ENCODE data around the gene MAMSTR. TPM values are rescaled to one million over a fixed set of nuclear protein-coding genes. Genes with fewer than 3 reads are reported as not detected.

Gene MAMSTR
- total RNA-seq, 1 experiment from 2014 or later: 0.16 TPM

DNA sequence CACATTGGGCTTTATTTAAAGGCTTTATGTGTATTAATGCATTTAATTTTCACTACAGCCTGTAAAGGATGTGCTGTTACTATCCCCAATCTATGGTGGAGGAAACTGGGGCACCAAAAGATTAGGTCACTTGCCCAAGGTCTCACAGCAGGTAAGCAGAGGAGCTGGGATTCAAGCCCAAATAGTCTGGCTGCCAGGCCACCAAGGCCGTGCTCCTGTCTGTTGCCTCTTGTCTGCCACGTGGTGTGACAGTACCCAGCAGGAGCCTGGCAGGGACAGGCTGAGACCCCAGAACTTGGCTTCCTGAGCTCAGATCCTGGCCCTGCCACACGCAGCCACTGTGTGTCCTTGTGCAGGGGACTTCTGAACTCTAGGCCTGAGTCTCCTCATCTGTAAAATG lies 51.2 kb downstream of the MAMSTR start:
- Histone ChIP-seq H3K4me1 (replicated peaks) (no peaks in the 10 kb centered on the region), H3K27ac (no peak overlapping the region), H3K9me3 (replicated peaks) (no peaks in the 10 kb centered on the region), H3K36me3 (no peaks in the 10 kb centered on the region), H3K4me3 (no peak overlapping the region), H3K27me3 (replicated peaks) (no peaks in the 10 kb centered on the region)
- DNase-seq (ENCODE audit: low read depth in 1 of 2, low spot score in 2 of 2): no peak

DNA sequence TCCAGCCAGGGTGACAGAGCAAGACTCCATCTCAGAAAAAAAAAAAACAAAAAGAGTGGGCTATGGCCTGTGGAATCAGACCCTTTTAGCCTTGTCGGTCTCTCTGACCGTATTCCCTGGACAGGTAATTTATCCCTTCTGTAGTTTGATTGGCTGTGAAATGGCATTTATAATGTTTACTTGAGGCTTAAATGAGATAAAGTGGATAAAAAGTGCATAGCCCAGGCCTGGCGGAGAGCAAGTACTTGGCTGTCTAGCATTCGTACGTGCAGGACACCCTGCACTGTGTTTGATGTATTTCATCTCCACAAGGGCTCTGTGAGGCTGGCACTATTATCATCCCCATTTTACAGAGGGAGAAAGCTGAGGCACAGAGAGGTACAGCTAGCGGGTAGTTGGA lies 53.7 kb downstream of the MAMSTR start:
- DNase-seq (ENCODE audit: low read depth in 1 of 2, low spot score in 2 of 2): no peak
- Histone ChIP-seq H3K4me3 (no peak overlapping the region), H3K9me3 (replicated peaks) (no peaks in the 10 kb centered on the region), H3K27ac (no peak overlapping the region), H3K36me3 (no peaks in the 10 kb centered on the region), H3K4me1 (replicated peaks) (0 out of 2 replicates have a peak, but pooled peaks cover under 1% of the 10 kb centered on the region), H3K27me3 (replicated peaks) (no peaks in the 10 kb centered on the region)

DNA sequence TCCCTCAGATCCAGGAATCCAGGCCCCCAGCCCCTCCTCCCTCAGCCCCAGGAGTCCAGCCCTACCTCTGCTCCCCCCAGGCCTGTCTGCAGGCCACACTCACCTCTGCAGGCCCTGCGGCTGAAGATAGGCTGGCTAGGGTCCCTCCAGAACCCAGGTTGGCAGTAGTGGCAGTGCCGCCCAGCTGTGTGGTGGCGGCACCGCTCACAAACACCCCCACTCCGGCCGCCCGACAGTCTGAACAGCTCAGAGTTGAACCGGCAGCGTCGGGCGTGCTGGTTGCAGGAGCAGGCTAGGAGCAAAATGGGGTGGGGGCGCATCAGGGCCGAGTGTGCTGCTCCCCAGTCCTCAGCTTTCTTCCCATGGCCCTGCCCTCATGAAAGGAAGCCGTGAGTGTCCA lies 55.0 kb downstream of the MAMSTR start:
- no peak overlapping the region for H3K27ac ChIP-seq
- no peak overlapping the region for H3K4me3 ChIP-seq
- no peaks in the 10 kb centered on the region for H3K9me3 ChIP-seq (replicated peaks)
- 0 out of 2 replicates have a peak, but pooled peaks cover 3% of the 10 kb centered on the region for H3K4me1 ChIP-seq (replicated peaks)
- H3K27me3 ChIP-seq (replicated peaks): no peaks in the 10 kb centered on the region
- no peaks in the 10 kb centered on the region for H3K36me3 ChIP-seq
- no peak for DNase-seq (ENCODE audit: low read depth in 1 of 2, low spot score in 2 of 2)

DNA sequence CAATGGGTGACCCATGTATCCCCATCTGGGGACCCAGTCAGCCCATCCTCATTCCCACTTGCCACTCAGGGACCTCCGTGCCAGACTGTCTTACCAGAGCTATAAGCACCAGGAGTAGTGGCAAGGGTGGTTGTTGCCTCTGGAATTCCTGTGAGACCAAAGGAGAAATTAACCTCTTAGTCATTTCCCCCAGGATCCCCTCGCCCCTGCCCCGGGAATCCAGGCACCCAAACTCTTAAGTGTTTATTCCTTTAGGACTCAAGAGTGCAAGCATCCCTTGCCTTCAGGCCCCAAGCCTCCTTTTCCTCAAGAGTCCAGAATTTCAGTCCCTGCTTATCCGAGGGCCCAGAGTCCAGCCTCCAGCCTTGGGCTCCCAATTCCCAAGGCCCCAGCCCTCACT lies 55.9 kb downstream of the MAMSTR start:
- H3K27ac ChIP-seq: no peak overlapping the region
- H3K27me3 ChIP-seq (replicated peaks): no peaks in the 10 kb centered on the region
- H3K4me1 ChIP-seq (replicated peaks): 0 out of 2 replicates have a peak, but pooled peaks cover 3% of the 10 kb centered on the region
- no peaks in the 10 kb centered on the region for H3K9me3 ChIP-seq (replicated peaks)
- H3K4me3 ChIP-seq: no peak overlapping the region
- DNase-seq (ENCODE audit: low read depth in 1 of 2, low spot score in 2 of 2): no peak
- H3K36me3 ChIP-seq: no peaks in the 10 kb centered on the region

Other genes with a start within 250 kb of the MAMSTR start
- not detected in 2 replicates for gene LMTK3, start 207.9 kb downstream of the MAMSTR start, total RNA-seq (2014; rRNA removed; shearing (Covaris generic))
- 0.37 and 1.1 TPM in 2 replicates for gene SULT2B1, start 167.6 kb downstream of the MAMSTR start, total RNA-seq (2014; rRNA removed; shearing (Covaris generic))
- gene SPACA4, start 113.0 kb downstream of the MAMSTR start, total RNA-seq (2014; rRNA removed; shearing (Covaris generic)): not detected in 2 replicates
- gene FAM83E, start 104.6 kb downstream of the MAMSTR start, total RNA-seq (2014; rRNA removed; shearing (Covaris generic)): 0.11 TPM in 1 of 2 replicates, not detected in the other
- gene RPL18, start 100.5 kb downstream of the MAMSTR start, total RNA-seq (2014; rRNA removed; shearing (Covaris generic)): 1,668 and 2,023 TPM in 2 replicates
- 7.1 and 8.8 TPM in 2 replicates for gene SPHK2, start 100.2 kb downstream of the MAMSTR start, total RNA-seq (2014; rRNA removed; shearing (Covaris generic))
- 2.2 and 2.7 TPM in 2 replicates for gene DBP, start 82.3 kb downstream of the MAMSTR start, total RNA-seq (2014; rRNA removed; shearing (Covaris generic))
- gene CA11, start 73.5 kb downstream of the MAMSTR start, total RNA-seq (2014; rRNA removed; shearing (Covaris generic)): not detected in 2 replicates
- gene NTN5, start 46.7 kb downstream of the MAMSTR start, total RNA-seq (2014; rRNA removed; shearing (Covaris generic)): not detected in 2 replicates
- gene FUT2, start 23.8 kb downstream of the MAMSTR start, total RNA-seq (2014; rRNA removed; shearing (Covaris generic)): not detected in 2 replicates
- gene RASIP1, start 20.9 kb upstream of the MAMSTR start, total RNA-seq (2014; rRNA removed; shearing (Covaris generic)): 0.21 and 0.53 TPM in 2 replicates
- not detected in 2 replicates for gene IZUMO1, start 27.2 kb upstream of the MAMSTR start, total RNA-seq (2014; rRNA removed; shearing (Covaris generic))
- not detected in 2 replicates for gene FUT1, start 32.9 kb upstream of the MAMSTR start, total RNA-seq (2014; rRNA removed; shearing (Covaris generic))
- gene FGF21, start 35.8 kb upstream of the MAMSTR start, total RNA-seq (2014; rRNA removed; shearing (Covaris generic)): not detected in 2 replicates
- 31.2 and 32.8 TPM in 2 replicates for gene BCAT2, start 91.3 kb upstream of the MAMSTR start, total RNA-seq (2014; rRNA removed; shearing (Covaris generic))
- not detected in 2 replicates for gene HSD17B14, start 116.8 kb upstream of the MAMSTR start, total RNA-seq (2014; rRNA removed; shearing (Covaris generic))
- 3.5 and 11.8 TPM in 2 replicates for gene PLEKHA4, start 148.9 kb upstream of the MAMSTR start, total RNA-seq (2014; rRNA removed; shearing (Covaris generic))
- 79.5 and 86.0 TPM in 2 replicates for gene PPP1R15A, start 152.7 kb upstream of the MAMSTR start, total RNA-seq (2014; rRNA removed; shearing (Covaris generic))
- gene TULP2, start 179.0 kb upstream of the MAMSTR start, total RNA-seq (2014; rRNA removed; shearing (Covaris generic)): not detected in 2 replicates
- 200 and 215 TPM in 2 replicates for gene NUCB1, start 180.6 kb upstream of the MAMSTR start, total RNA-seq (2014; rRNA removed; shearing (Covaris generic))
- 0.16 and 1.7 TPM in 2 replicates for gene DHDH, start 214.0 kb upstream of the MAMSTR start, total RNA-seq (2014; rRNA removed; shearing (Covaris generic))
- gene BAX, start 235.2 kb upstream of the MAMSTR start, total RNA-seq (2014; rRNA removed; shearing (Covaris generic)): 57.4 and 75.1 TPM in 2 replicates
- 2,837 and 3,145 TPM in 2 replicates for gene FTL, start 245.6 kb upstream of the MAMSTR start, total RNA-seq (2014; rRNA removed; shearing (Covaris generic))